GM18870 (cell line): Measurements from ENCODE around the gene FXR2.
A peak's percentile ranks its signal among the peaks of the same experiment; 100 is the strongest.
"Not testable (repeated sequence)": the region's sequence is repeated elsewhere in the genome, so short reads cannot be mapped to it uniquely, and the experiment has no call there.

Experiments used
- ATAC-seq: cut with Tn5 transposase; IDR thresholded peaks from one replicate; pipeline ENCODE4 v1.9.1; 2021; ENCODE audit warnings: moderate library complexity; ENCODE audit not compliant: unreplicated experiment

Gene FXR2

DNA sequence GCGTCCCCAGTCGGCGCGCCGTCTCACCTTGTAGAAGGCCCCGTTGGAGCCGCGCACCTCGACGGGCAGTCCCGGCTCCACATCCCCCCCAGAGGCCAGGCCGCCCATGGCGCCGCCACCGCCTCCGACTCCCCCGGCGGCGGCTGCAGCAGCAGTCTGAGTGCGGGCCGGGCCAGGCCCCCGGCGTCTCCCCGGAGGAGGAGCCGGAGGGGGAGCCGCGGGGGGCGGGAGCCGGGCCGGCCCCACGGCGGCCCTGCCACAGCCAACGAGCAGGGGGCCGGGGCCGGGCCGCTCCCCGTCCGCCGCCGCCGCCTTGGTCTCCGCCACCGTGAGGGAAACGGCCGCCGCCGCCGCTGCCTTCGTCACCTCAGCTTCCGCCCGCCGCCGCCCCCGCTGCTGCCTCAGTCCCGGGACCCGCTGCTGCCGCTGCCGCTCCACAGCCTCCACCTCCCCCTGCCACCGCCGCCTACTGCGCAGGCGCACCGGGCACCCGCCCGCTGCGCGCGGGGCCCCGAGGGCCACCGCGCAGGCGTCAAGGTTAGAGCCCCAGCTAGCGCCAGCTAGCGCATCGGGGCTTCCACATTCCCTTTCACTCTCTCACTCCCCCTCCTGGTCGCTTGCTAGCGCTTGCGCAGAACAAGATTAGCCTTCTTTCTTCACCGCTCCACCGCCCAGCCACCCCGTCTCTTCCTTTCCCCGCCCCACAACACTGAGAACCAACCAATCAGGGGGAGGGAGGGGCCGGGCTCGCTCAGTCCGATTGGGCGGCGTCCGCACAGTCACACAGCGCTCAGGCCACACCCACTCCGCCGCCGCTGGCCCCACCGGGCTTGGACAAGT is at the start of gene FXR2:
Gene FXR2, minus strand, starts transcription at position 473 of the 840 bp plus-strand sequence. Its CDS starts 365 bp downstream, at position 108.
- peak; percentile 88 for ATAC-seq

DNA sequence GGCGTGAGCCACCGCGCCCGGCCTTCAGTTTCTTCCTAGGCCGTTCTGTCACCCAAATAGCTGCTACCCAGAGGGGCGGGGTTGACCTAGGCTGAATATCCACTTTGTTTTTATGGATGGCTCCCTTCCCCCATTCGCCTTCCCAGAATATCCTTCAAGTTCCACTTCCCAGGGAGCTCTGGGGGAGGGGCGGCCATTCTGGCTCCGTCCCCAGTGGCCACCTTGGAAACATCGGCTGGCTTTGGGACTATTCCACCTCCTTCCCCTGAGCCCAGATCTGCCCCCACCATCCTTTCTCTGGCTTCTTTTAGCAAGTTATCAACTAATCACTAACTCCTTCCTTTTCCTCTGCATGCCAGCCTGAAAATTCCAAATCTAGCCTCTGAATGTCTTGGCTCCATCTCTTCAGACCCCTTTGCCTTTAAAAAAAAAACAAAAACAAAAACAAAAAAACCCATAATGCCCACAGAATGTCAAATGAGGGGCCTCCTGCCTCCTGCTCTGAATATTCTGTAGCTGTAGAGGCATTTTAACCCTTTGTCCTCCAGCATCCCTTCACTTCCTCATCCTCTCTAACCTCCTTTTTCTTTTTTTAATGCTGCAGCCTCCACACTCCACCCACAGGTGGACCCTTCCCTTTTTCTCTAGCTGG is 42.4 kb upstream of the FXR2 start:
- ATAC-seq = no peak

DNA sequence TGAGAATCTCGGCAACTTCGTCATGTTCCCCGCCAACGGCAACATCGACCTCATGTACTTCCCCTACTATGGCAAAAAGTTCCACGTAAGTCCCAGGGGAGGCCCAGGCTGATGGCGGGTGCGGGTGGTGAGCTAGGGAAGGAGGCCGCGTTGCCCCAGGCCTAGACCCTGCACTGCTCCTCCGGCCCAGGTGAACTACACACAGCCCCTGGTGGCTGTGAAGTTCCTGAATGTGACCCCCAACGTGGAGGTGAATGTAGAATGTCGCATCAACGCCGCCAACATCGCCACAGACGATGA is 40.8 kb upstream of the FXR2 start:
- ATAC-seq = no peak

DNA sequence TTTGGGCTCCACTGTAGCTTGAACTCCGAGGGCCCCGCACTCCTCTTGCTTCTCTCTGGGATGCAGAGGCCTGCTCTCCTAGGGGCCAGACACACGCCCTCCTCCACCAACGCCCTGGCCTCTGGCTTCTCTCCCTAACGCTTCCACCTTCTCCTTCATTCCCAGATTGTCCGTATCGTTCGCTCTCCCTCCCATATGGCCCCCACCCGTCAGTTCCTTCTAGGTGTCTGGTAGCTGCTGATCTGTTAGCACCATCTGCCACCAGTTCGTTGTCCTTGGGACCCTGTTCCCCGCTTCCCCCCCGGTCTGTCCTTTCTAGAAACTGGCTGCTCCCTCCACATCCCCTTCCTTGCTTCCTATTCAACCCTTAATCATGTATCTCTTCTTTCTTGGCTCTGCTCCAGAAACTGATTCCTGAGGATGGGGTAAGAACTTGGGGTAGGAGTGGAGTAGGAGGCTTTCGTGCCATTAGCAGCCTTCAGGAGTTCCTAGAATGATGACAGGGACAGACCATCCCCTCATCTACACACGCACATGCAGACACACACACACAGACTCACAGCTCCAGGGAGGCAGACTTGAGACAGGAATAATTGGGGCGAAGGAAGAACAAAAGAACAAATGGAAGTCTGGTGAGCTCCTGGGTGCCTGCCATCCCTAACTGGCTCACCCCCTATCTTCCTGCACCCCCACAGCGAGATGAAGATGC is 40.3 kb upstream of the FXR2 start:
- no peak for ATAC-seq

DNA sequence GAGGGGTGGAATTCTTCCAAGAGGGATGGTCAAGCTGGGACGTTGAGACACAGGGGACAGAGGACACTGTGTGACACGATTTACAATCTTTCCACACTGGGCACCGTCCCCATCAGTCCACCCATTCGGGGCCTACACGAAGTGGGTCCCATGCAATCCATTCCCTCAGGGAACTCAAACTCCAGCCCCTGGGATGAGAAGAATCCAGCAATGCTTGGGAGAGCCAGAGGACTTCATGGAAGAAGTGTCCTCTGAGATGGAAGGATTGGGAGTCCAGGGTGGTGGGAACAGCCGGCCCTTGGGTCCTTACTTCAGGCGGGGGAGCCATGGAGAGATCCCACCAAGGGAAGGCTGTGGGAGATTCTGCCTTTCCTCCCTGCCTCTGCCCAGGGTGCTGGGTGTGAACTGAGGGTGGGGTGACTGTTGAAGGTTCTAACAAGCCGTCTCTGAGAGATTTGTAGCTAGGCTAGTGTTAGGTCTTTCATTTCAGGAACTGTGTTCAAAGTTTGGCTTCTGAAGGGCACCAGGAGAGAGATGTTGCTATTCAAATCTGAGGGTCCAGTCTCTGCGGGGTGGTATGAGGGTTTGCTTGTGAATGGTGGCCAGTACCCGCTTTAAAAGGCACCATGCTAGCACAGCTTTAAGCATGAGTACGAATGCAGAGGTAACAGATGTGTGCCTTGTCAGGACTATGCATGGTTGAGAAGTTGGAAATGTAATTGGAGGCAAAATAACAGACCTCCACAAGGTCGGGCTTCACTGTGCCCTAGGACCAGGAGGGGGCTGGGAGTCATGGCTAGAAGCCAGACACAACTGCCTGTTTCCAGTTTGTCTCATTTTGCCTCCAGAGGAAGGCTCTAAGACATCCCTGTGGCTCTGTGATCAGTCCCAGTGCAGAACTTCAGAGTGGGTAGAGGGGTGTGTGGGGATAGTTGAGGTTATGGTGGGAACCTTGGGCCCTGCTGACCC is 38.0 kb upstream of the FXR2 start:
- no peak for ATAC-seq

DNA sequence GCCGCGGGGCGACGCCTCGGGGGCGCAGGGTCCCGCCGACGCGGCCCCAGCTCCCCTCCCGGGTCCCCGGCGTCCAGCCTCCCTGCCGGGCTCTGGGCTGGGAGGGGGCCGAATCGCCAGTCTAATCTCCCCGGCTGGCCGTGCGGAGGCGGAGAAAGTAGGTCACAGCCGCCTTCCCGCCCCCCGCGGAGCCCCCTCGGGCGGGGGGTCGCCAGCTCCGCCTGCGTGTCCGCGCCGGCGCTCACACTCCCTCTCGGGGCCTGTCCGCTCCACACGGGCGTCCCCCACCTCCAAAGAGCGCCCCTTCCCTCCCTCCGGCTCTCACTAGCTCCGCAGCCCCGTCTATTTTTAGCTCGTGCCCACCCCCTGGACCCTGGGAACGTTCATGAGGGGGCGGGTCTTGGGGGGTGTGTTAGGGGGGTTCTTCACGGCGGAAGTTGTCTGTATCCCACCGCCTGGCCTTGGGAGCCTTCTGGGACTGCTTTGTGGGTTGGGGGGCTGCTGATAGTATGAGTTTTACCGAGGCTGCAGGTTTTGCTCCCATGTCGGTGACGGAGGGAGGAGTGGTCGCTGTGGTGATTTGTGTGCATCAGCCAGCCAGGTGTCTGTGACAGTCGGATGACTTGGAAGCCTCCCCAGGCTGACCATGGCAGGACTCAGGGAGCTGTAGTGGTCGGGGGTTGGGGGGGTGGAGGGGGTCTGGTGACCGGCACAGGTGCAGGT is 37.1 kb upstream of the FXR2 start:
- no peak for ATAC-seq

DNA sequence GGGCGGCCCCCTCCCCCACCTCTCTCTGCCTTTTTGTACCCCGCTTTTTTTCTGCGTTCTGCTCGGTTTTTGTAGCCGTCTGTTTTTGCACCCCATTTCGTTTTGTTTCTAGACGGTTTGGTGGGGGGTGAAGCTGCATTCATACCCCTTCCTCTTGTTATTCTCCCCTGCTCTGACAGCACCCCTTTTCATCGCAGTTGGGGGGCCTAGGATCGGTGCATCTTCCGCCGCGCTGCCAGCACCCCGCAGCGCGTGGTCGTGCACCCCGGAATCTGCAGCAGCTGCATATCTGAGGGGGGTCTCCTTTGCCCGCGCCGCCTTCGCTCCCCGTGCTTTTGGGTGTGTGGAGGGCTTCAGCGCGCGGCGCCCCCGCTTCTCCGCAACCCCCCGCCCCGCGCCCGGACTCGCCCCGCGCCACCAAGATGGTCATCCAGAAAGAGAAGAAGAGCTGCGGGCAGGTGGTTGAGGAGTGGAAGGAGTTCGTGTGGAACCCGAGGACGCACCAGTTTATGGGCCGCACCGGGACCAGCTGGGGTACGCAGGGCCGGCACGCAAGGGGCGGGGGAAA is 36.5 kb upstream of the FXR2 start:
- no peak for ATAC-seq

DNA sequence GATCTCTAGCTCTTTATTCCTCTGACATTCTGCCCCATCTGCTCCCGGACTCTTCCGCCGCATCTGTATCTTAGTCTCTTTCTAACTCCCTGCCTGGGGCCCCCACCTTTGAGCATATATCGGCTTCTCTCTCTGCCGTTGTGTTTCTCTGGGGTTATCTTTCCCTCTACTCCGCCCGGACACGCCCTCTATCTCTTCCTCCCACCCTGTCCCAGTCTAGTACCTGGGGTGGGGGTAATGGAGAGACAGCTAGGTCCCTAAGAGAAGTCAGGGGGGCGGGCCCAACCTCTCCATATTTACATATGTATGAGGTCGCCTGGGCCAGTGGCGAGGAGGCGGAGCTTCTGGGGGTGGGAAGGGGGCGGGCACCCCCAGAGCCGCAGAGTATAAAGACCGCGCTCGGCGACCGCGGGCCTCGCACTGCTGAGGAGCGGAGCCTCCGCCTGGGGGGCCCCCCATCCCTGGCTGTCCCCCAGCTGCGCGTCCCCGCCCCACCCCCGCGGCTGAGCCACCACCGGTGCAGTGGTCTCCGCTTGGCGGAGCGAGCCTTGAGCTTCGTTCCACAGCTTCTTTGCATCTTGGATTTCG is 35.9 kb upstream of the FXR2 start, which contains the start of gene ATP1B2:
Gene ATP1B2, plus strand, starts transcription at position 418 of the 588 bp plus-strand sequence. CDS start 593 bp downstream, outside the sequence.
- ATAC-seq = no peak

DNA sequence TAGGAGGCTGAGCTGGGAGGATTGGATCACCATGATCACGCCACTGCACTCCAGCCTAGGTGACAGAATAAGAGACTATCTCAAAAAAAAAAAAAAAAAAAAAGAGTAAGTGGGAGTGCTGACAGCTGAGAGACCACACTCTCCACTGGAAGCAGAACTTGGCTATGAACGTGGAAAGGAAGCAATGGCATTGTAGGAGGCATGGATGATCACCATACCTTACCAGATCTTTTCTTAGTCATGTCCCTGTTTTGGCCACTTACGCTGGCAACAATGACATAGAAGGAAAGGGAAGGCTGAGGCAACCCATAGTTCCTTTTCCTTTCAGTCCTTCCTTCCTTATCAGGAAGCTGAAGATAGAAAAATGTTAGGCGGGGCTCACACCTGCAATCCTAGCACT is 32.3 kb upstream of the FXR2 start:
- ATAC-seq = no peak

DNA sequence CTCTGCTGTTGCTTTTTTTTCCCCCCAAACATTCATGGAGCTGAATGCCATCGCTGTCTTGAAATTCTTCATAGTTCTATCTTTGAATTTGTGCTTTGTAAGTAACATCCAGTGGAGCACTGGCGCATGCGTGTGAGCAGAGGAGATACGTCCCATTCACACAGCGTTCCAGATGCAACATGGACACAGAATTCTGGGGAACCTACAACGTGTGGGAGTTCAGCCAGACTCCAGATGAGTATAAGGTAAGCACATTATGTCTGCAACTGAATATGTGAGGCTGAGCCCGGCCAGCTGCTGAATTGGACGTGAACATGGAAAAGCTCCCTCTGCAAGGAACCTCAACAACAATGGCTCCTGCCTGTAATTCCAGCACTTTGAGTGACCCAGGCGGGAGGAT is 31.8 kb upstream of the FXR2 start:
- no peak for ATAC-seq

DNA sequence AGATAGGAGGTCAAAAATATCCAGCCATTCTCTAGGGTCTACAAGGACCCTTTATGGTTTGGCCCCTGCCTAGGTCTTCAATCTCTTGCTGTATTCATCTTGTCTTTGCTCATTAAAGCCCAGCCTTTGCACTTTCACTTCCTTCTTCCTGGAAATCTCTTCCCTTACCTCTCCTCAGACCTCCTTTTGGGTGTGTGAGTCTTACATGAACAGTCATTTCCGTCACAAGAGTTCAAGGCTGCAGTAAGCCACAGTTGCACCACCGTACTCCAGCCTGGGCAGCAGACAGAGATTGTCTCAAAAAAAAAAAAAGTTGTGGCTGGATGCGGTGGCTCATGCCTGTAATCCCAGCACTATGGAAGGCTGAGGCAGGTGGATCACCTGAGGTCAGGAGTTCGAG is 30.1 kb upstream of the FXR2 start:
- no peak for ATAC-seq

DNA sequence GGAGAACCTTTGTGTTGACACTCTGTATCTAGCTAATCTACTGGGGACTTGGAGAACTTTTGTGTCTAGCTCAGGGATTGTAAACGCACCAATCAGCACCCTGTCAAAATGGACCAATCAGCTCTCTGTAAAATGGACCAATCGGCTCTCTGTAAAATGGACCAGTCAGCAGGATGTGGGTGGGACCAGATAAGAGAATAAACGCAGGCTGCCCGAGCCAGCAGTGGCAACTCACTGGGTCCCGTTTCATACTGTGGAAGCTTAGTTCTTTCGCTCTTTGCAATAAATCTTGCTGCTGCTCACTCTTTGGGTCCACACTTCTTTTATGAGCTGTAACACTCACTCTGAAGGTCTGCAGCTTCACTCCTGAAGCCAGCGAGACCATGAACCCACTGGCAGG is 26.9 kb upstream of the FXR2 start:
- ATAC-seq = not testable (repeated sequence)

DNA sequence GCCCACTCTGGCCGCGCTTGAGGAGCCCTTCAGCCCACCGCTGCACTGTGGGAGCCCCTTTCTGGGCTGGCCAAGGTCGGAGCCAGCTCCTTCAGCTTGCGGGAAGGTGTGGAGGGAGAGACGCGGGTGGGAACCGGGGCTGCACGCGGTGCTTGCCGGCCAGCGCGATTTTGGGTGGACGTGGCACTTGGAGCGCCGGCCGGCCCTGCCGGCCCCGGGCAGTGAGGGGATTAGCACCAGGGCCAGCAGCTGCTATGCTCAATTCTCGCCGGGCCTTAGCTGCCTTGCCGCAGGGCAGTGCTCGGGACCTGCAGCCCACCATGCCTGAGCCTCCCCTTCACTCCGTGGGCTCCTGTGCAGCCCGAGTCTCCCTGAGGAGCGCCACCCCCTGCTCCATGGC is 26.1 kb upstream of the FXR2 start:
- ATAC-seq = no peak

DNA sequence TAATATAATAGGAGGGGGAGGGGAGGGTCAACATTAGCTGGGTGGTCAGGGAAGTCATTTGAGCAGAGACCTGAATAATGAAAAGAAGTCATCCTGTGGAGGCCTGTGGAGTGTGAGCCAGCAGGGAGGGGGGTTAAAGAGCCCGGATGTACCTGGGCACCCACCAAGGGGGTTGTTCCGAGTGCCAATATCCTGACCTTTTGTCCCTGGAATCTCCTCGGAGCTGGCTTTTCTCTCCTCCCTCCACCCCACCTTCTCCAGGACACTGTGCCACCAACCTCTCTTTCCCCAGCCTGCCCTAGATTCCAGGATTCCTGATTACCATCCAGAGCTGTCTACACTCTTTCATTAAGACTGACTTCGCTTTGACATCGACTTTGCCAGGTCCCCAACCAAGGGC is 21.5 kb upstream of the FXR2 start:
- no peak for ATAC-seq

DNA sequence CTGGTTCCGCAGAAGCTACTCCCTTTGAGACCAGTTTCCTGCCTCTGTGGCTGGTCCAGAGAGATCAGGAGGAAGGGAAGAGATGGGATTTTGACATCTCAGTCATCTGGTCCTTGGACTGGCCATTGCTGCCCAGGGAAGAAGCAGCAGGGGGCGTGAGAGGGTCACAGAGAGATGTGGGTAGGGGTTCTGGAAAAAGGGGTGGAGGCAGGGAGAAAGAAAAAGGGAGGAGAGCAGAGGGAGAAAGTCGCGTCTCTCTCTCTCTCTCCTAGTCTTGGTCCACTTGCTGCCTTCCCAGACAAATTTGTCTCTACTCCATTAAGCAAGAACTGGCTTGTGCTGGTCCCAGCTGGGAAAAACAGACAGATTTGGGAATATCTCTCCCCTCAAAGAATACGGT is 19.7 kb upstream of the FXR2 start:
- ATAC-seq = no peak

DNA sequence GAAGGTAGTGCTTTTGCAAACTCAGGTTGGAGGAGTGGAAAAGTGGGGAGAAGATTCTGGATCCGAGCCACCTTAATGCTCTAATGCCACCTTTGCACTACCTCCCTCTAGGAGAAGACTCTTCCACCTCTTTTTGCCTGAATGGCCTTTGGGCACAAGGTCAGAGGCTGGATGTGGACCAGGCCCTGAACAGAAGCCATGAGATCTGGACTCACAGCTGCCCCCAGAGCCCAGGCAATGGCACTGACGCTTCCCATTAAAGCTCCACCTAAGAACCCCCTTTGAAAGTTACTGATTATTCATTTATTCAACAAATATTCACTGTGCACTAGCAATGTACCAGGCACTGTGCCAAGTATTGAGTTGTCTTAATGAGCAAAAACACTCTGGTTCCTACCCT is 18.4 kb upstream of the FXR2 start:
- no peak for ATAC-seq

DNA sequence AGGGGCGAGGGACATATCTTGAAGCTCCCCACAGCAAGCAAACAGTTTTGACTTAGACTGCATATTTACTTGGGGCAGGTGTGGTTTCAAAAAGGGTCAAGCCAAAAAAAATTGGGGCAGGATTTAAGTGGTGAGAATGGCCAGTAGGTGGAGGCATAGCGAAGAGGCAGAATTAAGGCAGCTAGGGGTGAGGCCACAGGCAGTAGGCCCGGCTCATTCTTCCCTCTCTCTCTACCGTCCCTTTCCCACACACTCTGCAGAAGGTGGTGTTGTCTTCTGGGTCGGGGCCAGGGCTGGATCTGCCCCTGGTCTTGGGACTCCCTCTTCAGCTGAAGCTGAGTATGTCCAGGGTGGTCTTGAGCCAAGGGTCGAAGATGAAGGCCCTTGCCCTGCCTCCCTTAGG is 17.8 kb upstream of the FXR2 start:
- ATAC-seq = no peak

DNA sequence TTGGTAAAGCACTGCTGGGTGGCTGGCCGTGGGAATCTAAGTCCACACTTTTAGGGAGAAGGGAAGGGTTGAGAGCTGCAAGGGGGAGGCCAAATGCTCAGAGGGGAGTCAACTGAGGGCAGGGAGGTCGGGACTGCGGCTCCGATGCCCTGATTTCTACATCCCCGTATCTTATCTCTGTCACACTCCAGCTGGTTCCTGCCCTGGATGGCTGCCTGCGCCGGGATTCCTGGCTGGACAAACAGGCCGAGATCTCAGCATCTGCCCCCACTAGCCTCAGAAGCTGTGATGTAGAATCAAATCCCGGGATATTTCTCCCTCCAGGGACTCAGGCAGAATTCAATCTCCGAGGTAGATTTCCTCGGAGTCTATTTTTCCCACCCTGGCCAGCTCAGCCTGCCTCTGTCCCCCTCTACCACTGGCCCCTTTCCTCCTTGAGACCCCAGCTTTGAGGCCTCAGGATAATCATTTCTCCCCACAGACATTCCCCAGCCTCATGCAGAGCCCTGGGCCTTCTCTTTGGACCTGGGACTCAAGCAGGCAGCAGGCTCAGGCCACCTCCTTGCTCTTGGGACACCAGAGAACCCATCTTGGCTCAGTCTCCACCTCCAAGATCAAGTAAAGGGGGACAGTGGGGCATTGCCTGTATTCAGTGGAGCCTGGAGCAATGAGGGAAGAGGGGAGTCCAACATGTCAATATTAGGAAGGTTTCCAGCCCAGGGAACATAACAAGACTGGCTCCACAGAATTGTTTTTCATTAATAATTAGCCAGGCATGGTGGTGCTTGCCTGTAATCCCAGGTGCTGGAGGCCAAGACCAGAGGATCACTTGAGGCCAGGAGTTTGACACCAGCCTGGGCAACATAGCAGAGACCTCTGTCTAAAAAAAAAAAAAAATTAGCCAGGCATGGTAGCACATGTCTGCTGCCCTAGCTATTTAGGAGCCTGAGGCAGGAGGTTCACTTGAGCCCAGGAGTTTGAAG is 17.0 kb upstream of the FXR2 start:
- ATAC-seq = no peak
